Anterior cingulate cortex (tissue), 58 donors: ENCODE data around the gene HMCN1.
A peak's percentile ranks its signal among the peaks of the same experiment; 100 is the strongest.
"Not testable (repeated sequence)": the region's sequence is repeated elsewhere in the genome, so short reads cannot be mapped to it uniquely, and the experiment has no call there.

Experiments
- DNase-seq, 58 donors: peaks; one replicate each; lab custom pipeline; 2025; lab: John Stamatoyannopoulos, UW

The HMCN1 gene

GRCh38 chr1:185892831-185893403, 158.7 kb downstream of the HMCN1 start:
- not testable (repeated sequence) for DNase-seq

DNA sequence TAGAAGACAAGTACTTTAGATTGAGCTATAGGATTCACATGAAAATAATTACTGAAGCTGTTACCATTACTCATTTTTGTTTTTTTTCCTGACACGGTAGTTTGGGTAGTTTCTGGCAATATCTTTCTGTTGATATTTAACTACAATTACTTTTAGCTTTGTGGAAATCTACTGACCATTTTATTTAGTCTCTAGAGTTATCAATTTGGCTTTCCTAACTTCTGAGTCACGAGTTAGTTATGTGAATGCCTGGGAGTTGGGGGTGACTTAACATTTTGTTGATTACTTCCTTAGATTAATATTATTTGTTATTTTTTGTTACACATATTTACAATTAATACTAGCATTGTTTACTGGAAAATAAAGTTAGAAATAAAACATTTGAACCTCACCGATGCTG, 160.6 kb downstream of the HMCN1 start:
- DNase-seq: no peak

GRCh38 chr1:185895208-185895900, 161.2 kb downstream of the HMCN1 start:
- DNase-seq: no peak

GRCh38 chr1:185896863-185897262, 162.7 kb downstream of the HMCN1 start:
- no peak for DNase-seq

DNA sequence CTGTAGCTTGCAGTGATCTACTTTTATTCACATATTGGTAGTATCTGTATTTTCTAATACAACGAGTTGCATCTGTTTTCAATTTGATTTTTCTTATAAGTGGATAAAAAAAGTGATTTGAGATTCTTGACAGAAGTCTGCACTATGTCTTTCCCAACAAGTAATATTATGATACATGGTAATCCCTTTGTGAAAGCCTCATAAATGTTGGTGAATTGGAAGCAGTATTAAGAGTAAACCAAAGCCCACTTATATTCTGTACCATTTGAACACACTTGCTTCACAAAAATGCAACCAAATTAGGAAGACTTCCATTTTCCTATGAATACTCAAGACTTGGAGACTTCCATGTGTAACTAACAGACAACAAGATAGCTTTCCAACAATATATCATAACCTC, 172.0 kb downstream of the HMCN1 start:
- no peak for DNase-seq

DNA sequence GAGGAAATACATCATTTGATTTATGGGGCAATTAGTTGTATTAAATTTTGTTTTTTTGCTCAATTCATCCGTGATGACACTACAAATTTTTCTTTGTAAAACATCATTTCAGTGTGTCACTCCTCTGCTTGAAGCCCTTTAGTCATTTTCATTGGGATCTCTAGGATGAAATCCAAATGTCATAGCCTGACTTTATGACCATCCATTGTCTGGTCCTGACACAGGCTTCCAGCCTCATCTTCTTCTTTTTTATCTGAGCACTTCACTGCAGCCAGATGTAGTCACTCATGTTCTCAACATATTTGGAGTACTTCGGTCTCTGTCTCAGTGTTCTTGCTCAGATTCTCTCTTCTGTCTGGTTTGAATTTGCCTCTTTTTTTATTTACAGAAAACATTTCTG, 173.1 kb downstream of the HMCN1 start:
- DNase-seq: no peak

GRCh38 chr1:185911978-185912377, 177.8 kb downstream of the HMCN1 start:
- no peak for DNase-seq

DNA sequence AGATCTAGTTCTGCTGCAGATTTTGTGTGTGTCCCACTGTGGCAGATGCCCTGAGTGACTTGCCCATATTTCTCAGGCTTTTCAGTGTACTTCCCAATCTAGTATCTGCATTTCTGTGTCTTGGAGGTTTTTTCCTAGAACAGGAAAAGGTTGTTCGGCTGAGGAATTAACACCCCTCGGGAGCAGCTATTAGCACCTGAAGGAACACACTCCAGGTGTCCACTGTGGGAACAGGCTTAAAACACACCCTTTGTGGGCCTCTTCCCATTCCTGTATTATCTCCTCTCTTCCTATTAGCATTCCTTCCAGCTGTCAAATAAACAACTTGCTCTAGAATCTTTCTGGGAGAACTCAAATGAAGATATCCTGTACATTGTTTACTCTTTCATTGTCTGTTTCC, 178.3 kb downstream of the HMCN1 start:
- no peak for DNase-seq

GRCh38 chr1:185914089-185914488, 179.9 kb downstream of the HMCN1 start:
- no peak for DNase-seq

GRCh38 chr1:185916861-185917260, 182.7 kb downstream of the HMCN1 start:
- no peak for DNase-seq

- no peak for DNase-seq
Measured at GRCh38 chr1:185917646-185918045, 183.5 kb downstream of the HMCN1 start.

GRCh38 chr1:185920602-185921001, 186.4 kb downstream of the HMCN1 start:
- no peak for DNase-seq

DNA sequence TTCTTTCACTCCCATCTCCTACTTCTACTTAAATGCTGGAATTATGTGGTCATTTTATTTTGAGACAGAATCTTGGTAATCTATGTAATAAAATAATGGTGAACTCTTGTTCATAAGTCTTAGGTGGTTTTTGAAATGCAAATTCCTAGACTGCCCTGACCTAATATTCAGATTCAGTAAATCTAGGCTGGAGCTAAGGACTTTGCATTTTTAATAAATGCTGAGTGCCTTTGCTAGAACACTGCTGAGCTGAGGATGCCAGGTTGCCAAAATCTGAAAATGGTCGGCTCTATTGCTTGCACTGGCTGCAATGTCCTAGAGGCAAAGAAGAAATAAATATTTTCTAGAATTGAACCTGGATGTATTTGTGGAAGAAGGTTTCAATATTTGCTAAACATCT, 187.4 kb downstream of the HMCN1 start:
- DNase-seq: no peak

DNA sequence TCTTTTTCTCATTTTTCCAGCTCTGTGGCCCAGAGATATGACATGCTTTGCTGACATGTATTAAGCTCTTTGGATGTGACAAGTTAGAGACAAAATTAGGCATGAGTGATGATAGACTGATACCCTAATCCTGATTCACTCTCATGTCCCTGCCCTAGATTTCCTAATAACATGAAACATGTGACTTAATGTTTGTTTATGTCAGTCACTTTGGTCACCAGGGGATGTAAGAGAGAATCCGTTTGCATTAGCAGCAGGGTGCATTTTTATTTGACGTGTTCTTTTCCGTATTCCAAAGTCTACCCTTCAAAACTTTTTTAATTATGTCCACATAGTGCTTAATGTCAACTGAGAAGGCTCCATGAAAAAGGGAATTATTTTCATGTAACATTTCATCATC, 192.4 kb downstream of the HMCN1 start:
- no peak for DNase-seq

DNA sequence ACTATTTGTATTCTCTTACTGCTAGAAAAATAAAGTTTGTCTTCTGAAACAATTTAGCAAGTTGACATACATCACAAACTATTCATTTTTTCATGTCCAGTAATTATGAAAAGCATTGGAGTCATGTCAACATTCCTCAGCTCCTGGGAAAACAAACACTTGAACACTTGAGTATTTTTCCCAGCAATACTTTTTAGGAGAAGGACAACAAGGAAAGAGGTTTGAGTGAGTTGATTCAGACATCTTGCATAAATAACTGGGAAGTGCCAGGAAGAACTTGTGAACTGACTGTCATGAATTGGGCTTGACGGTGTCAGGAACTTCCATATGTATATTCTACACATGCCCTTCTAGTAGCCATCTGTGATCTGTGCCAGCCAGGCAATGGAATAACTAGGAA, 195.6 kb downstream of the HMCN1 start:
- DNase-seq: no peak

DNA sequence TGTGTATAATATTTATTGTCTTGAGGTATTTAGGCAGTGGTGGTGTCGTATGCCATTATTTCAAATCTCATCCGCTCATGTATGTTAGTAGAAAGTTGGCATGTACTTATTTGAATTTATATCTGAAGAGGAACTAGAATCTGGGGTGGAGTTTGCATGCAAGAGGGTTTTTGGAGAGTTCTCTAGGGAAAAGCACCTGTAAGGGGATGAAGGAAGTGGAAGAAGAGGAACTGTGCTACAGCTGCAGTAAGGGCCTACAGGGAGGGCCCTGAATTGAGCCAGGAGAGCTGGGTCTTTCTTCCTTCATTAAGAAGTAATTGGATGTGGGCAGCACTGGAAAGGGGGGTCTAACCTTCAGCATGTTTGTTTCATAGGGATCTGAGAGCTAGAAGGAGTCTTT, 197.2 kb downstream of the HMCN1 start:
- DNase-seq: no peak

- no peak for DNase-seq
Measured at GRCh38 chr1:185933580-185933979, 199.4 kb downstream of the HMCN1 start.

GRCh38 chr1:185934476-185935189, 200.4 kb downstream of the HMCN1 start:
- DNase-seq: no peak

GRCh38 chr1:185935360-185935759, 201.2 kb downstream of the HMCN1 start:
- no peak for DNase-seq

DNA sequence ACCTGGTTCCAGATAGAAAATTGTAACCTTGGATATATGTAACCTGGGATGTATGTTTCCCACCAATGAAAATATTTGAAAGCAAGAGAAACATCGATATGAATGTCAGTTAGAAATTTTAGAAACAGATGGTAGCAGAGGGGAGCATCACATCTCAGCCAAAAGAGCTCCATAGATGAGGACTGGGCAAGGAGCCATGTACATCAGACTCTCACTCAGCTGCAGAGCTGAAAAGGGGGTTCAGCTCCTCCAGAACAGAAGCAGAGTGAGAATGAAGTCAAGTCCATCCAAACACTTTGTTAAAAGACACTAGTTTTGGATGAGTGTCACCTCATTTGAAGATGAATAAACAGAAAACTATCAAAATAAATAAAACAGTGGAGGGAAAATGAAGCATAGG, 202.4 kb downstream of the HMCN1 start:
- peak in 14 of 58 donors; percentile 4 to 33 (median 12) for DNase-seq

DNA sequence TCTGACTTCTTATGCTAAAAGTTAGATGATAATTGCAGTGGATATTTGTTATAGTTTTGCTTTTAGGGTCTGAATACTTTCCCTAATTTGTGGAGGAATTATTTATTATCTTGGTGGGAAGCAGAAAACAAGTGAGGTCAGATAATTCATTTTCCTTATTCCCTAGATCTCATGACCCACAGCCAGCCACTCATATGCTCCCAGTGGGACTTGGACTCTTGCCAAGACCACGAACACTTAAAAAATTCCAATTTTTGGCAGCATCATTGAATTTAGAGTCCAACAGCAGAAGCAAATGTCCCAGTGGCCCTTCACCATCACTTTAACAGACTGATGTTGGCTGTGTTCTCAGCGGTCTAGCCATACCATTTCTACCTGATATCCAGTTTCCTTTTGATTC, 204.2 kb downstream of the HMCN1 start:
- no peak for DNase-seq

DNA sequence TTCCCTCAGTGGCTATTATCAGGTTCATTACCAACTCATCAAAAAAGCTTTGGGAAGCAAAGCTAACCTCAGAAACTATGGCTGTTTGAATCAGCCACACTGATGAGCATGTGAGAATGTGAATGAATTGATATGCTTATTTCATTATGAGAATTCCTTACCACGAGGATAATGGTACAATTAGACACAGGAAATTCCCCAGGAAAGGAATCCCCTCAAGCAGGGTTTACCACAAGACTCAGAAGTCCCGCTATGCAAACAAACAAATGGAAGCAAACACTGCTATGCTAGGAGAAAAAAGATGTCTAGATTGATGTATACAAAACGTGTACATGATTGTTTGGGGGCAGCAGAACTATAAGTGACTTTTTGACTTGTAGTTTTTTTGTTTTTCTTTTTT, 205.0 kb downstream of the HMCN1 start:
- DNase-seq: no peak
